Liver (tissue), 9 donors: ENCODE results near the gene CYTL1. TPM values are rescaled to one million over a fixed set of nuclear protein-coding genes. Genes with fewer than 3 reads are reported as not detected.
"Not testable (repeated sequence)": the region's sequence is repeated elsewhere in the genome, so short reads cannot be mapped to it uniquely, and the experiment has no call there.

Source experiments
- DNase-seq: peaks from one replicate; pipeline ENCODE4 v3.0.0-alpha.2; 2017; ENCODE audit warnings: low spot score
- H3K27ac ChIP-seq, 2 donors: one replicate each; pipeline ENCODE4 v1.7.0; 2013; ENCODE audit warnings: inconsistent platforms in 2 of 2, low read length in 2 of 2, control low read depth in 1 of 2, low read depth in 1 of 2, mild to moderate bottlenecking in 1 of 2
- H3K27me3 ChIP-seq, 4 donors: one replicate each; pipeline versions ENCODE4 v1.6.1 to v1.7.0; 2013; ENCODE audit warnings: low read length in 3 of 4, inconsistent platforms in 1 of 4, mild to moderate bottlenecking in 1 of 4, moderate library complexity in 1 of 4; ENCODE audit not compliant: control insufficient read depth in 4 of 4, insufficient read depth in 4 of 4
- H3K36me3 ChIP-seq, 4 donors: one replicate each; pipeline versions ENCODE4 v1.6.1 to v1.7.0; 2013; ENCODE audit warnings: low read length in 3 of 4, mild to moderate bottlenecking in 3 of 4, low read depth in 1 of 4, moderate library complexity in 1 of 4; ENCODE audit not compliant: control insufficient read depth in 4 of 4, insufficient read depth in 3 of 4
- H3K4me1 ChIP-seq, 4 donors: one replicate each; pipeline versions ENCODE4 v1.6.1 to v1.7.0; 2013; ENCODE audit warnings: low read length in 3 of 4, mild to moderate bottlenecking in 3 of 4, moderate library complexity in 1 of 4; ENCODE audit not compliant: control insufficient read depth in 4 of 4, insufficient read depth in 4 of 4
- H3K4me3 ChIP-seq, 3 donors: one replicate each; pipeline versions ENCODE4 v1.6.1 to v1.7.0; 2013; ENCODE audit warnings: low read length in 3 of 3, control low read depth in 1 of 3, low read depth in 1 of 3, mild to moderate bottlenecking in 1 of 3
- H3K9ac ChIP-seq, 2 donors: one replicate each; pipeline ENCODE4 v1.7.0; 2013; ENCODE audit warnings: low read length in 2 of 2, mild to moderate bottlenecking in 2 of 2, moderate library complexity in 2 of 2, control low read depth in 1 of 2, low read depth in 1 of 2
- H3K9me3 ChIP-seq, 4 donors: one replicate each; pipeline versions ENCODE4 v1.6.1 to v1.7.0; 2013; ENCODE audit warnings: low read length in 3 of 4; ENCODE audit not compliant: control insufficient read depth in 4 of 4
- ATF3 ChIP-seq: IDR thresholded peaks from 2 replicates; pipeline ENCODE4 v1.6.1; 2016; ENCODE audit warnings: antibody characterized with exemption
- FOXA2 ChIP-seq: IDR thresholded peaks from 2 replicates; pipeline ENCODE4 v1.6.1; 2016; ENCODE audit warnings: antibody characterized with exemption
- HNF4G ChIP-seq: IDR thresholded peaks from 2 replicates; pipeline ENCODE4 v1.6.1; 2016; ENCODE audit warnings: antibody characterized with exemption
- JUND ChIP-seq, 2 donors: IDR thresholded peaks; 2 replicates each; pipeline ENCODE4 v1.6.1; 2016; ENCODE audit warnings: antibody characterized with exemption in 2 of 2
- MAX ChIP-seq: IDR thresholded peaks from 2 replicates; pipeline ENCODE4 v1.6.1; 2016; ENCODE audit warnings: antibody characterized with exemption
- NR2F2 ChIP-seq: IDR thresholded peaks from 2 replicates; pipeline ENCODE4 v1.6.1; 2016; ENCODE audit warnings: antibody characterized with exemption
- RAD21 ChIP-seq, 2 donors: IDR thresholded peaks; 2 replicates each; pipeline ENCODE4 v1.6.1; 2016; ENCODE audit warnings: antibody characterized with exemption in 2 of 2, mild to moderate bottlenecking in 2 of 2
- SP1 ChIP-seq: IDR thresholded peaks from 2 replicates; pipeline ENCODE4 v1.6.1; 2018; ENCODE audit warnings: antibody characterized with exemption, mild to moderate bottlenecking
- YY1 ChIP-seq: IDR thresholded peaks from 2 replicates; pipeline ENCODE4 v1.6.1; 2016; ENCODE audit warnings: antibody characterized with exemption, mild to moderate bottlenecking
- ZBTB33 ChIP-seq: IDR thresholded peaks from 2 replicates; pipeline ENCODE4 v1.6.1; 2016; ENCODE audit warnings: antibody characterized with exemption
- WGBS: extraction: QIAGEN DNeasy Blood & Tissue Kit; methylation state at CpG from one replicate; pipeline ENCODE4 v1.1.7; 2013; 5-methylcytosine and 5-hydroxymethylcytosine counted together
- polyA plus RNA-seq, 2 donors: library from polyadenylated mRNA; stranded (reverse) in 1 of 2; unstranded in 1 of 2; fragments of 200-250 nt in 1 of 2; fragments of >200 nt in 1 of 2; fragmentation: Nextera tagmentation in 1 of 2; extraction: Ambion mirVana in 1 of 2; gene quantifications; one replicate each; pipeline versions ENCODE4 v1.2.1 to v1.2.3, GENCODE V29; 2013 to 2015
- total RNA-seq, 2 donors: library from RNA; depleted of rRNA; stranded (reverse); fragments of >200 nt; gene quantifications; one replicate each; pipeline ENCODE4 v1.2.3, GENCODE V29; 2014
- TF ChIP-seq, protein P1 (sequence below): fragments of 150-350 bp; IDR thresholded peaks from 2 replicates; pipeline ENCODE4 v1.5.1; 2017; ENCODE audit warnings: improper control_type of control experiment, low read depth, low read length; ENCODE audit not compliant: missing input control
- donor health status: healthy.
- donor health status: healthy.
- donor health status: healthy.
- donor health status: healthy.
- donor health status: healthy.

The CYTL1 gene
- total and polyA plus RNA-seq, 4 donors: 0.13 to 4.6 TPM; not detected in 2

DNA sequence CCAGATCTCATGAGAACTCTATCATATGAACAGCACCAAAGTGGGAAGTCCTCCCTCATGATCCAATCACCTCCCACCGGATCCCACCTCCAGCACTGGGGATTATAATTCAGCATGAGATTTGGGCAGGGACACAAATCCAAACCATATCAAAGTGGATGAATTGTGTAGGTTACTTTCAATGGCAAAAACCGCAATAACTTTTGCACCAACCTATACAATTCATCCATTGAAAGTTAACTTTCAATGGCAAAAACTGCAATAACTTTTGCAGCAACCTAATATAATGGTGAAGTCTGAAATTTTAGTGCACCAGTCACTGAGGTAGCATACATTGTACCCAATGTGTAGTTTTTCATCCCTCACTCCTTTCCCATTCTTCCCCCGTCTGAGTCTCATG, 48.6 kb upstream of the CYTL1 start:
- Histone ChIP-seq H3K9me3 (no peaks in the 10 kb centered on the region), H3K36me3 (no peaks in the 10 kb centered on the region), H3K27me3 (no peaks in the 10 kb centered on the region), H3K27ac (no peak overlapping the region), H3K4me1 (no peaks in the 10 kb centered on the region), H3K4me3 (no peak overlapping the region), H3K9ac (no peak overlapping the region)
- no peak for TF ChIP-seq JUND (IDR thresholded peaks at IDR 0.05)
- no peak for TF ChIP-seq SP1
- TF ChIP-seq ZBTB33: no peak
- TF ChIP-seq MAX: no peak
- TF ChIP-seq, protein P1, sequence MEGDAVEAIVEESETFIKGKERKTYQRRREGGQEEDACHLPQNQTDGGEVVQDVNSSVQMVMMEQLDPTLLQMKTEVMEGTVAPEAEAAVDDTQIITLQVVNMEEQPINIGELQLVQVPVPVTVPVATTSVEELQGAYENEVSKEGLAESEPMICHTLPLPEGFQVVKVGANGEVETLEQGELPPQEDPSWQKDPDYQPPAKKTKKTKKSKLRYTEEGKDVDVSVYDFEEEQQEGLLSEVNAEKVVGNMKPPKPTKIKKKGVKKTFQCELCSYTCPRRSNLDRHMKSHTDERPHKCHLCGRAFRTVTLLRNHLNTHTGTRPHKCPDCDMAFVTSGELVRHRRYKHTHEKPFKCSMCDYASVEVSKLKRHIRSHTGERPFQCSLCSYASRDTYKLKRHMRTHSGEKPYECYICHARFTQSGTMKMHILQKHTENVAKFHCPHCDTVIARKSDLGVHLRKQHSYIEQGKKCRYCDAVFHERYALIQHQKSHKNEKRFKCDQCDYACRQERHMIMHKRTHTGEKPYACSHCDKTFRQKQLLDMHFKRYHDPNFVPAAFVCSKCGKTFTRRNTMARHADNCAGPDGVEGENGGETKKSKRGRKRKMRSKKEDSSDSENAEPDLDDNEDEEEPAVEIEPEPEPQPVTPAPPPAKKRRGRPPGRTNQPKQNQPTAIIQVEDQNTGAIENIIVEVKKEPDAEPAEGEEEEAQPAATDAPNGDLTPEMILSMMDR: no peak
- TF ChIP-seq FOXA2: no peak
- TF ChIP-seq ATF3: no peak
- 86% methylated on average over 3 of the region's 3 CpGs for WGBS
- no peak for DNase-seq

- H3K27me3 ChIP-seq, H3K4me1 ChIP-seq, H3K27ac ChIP-seq, H3K36me3 ChIP-seq, H3K9ac ChIP-seq, H3K4me3 ChIP-seq, H3K9me3 ChIP-seq, DNase-seq: not testable (repeated sequence)
- 67% methylated on average over 3 of the region's 3 CpGs for WGBS
Measured at GRCh38 chr4:5066968-5067367, 47.7 kb upstream of the CYTL1 start.

- WGBS: 63% methylated on average over 3 of the region's 3 CpGs
- Histone ChIP-seq H3K27ac (no peak overlapping the region), H3K4me1 (no peaks in the 10 kb centered on the region), H3K9ac (no peak overlapping the region), H3K36me3 (no peaks in the 10 kb centered on the region), H3K27me3 (no peaks in the 10 kb centered on the region), H3K4me3 (no peak overlapping the region), H3K9me3 (no peaks in the 10 kb centered on the region)
- no peak for TF ChIP-seq SP1
- no peak for TF ChIP-seq ATF3
- no peak for TF ChIP-seq ZBTB33
- no peak for TF ChIP-seq RAD21 (IDR thresholded peaks at IDR 0.05)
- TF ChIP-seq HNF4G: no peak
- TF ChIP-seq YY1: no peak
- TF ChIP-seq NR2F2: no peak
- no peak for DNase-seq
Measured at GRCh38 chr4:5066101-5066500, 46.8 kb upstream of the CYTL1 start.
